Measurements from ENCODE around the gene PLCE1. TPM values are rescaled to one million over a fixed set of nuclear protein-coding genes. Genes with fewer than 3 reads are reported as not detected.

Gene PLCE1
- total and polyA plus RNA-seq, 2 of the 8 experiments (the other 6 are each of a cell fraction or from before 2014, with no cell fraction given), result 0.05 to 0.06 TPM

DNA sequence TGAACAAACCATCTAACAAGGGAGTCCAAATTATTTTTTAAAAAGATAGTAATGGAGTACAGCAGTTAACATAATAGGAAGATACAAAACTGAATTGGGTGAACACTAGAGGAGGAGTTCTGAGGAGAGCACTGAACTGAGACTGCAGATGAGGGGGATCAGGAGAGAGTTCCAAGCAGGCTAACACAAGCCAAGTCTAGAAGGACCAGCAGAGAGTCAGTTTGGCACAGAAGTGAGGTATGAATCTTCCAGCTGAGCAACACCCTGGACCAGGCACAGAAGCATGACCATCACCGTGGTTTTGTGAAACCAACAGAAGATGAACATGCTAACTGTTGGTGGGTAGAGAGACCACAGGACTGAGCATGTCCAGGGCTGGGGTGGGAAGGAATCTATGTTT is 30.8 kb upstream of the PLCE1 start:
- Histone ChIP-seq H3K27me3 (replicated peaks in 1 of 4; ENCODE audit: control insufficient read depth in 3 of 4, extremely low read depth in 1 of 4, insufficient read depth in 3 of 4, low read length in 3 of 4) (no peaks in the 10 kb centered on the region), H3K4me1 (replicated peaks in 1 of 4; ENCODE audit: control insufficient read depth in 3 of 4, insufficient read depth in 4 of 4, low read length in 3 of 4) (no peaks in the 10 kb centered on the region), H2BK20ac (ENCODE audit: low read length) (no peak overlapping the region), H3K36me3 (ENCODE audit: control insufficient read depth in 2 of 4, insufficient read depth in 4 of 4, low read length in 3 of 4) (no peaks in the 10 kb centered on the region), H3K79me2 (ENCODE audit: control insufficient read depth in 1 of 2, insufficient read depth in 2 of 2, low read length in 2 of 2) (no peaks in the 10 kb centered on the region), H3K4me3 (ENCODE audit: extremely low read depth in 1 of 4, insufficient read depth in 2 of 4, low read depth in 3 of 4, low read length in 4 of 4) (no peak overlapping the region), H4K5ac (ENCODE audit: insufficient read length, low read depth, low read length) (no peak overlapping the region), H4K20me1 (replicated peaks in 1 of 2; ENCODE audit: control insufficient read depth in 1 of 2, insufficient read depth in 2 of 2, low read length in 2 of 2) (no peaks in the 10 kb centered on the region), H3K79me1 (ENCODE audit: low read depth, low read length) (no peaks in the 10 kb centered on the region), H3K56ac (replicated peaks; ENCODE audit: insufficient read length, low read depth, low read length) (no peak overlapping the region), H3K23me2 (ENCODE audit: low read depth, low read length) (no peaks in the 10 kb centered on the region), H2BK5ac (ENCODE audit: low read depth, low read length) (no peak overlapping the region), H3K9me3 (ENCODE audit: insufficient read depth in 2 of 2, low read depth in 1 of 2, low read length in 1 of 2) (no peaks in the 10 kb centered on the region), H4K91ac (replicated peaks; ENCODE audit: insufficient read length, low read length) (no peak overlapping the region), H3K27ac (ENCODE audit: low read depth, low read length) (no peak overlapping the region), H3K4ac (replicated peaks; ENCODE audit: insufficient read length, low read depth, low read length) (no peak overlapping the region), H3K18ac (ENCODE audit: extremely low read depth, low read length) (no peak overlapping the region), H3K23ac (ENCODE audit: insufficient read length) (no peak overlapping the region), H3K14ac (ENCODE audit: insufficient read length) (no peak overlapping the region), H2AFZ (ENCODE audit: low read length) (no peak overlapping the region), H3K4me2 (ENCODE audit: insufficient read depth in 1 of 2, low read depth in 2 of 2, low read length in 2 of 2) (no peak overlapping the region), H4K8ac (ENCODE audit: extremely low read depth, insufficient read depth, low read length) (no peak overlapping the region), H2AK5ac (ENCODE audit: low read depth, low read length) (no peak overlapping the region), H2BK120ac (replicated peaks; ENCODE audit: low read depth, low read length) (no peak overlapping the region), H2BK12ac (ENCODE audit: low read depth, low read length) (no peak overlapping the region), H2BK15ac (ENCODE audit: low read length) (no peak overlapping the region), H3K9ac (replicated peaks in 1 of 4; ENCODE audit: extremely low read depth in 1 of 4, low read depth in 3 of 4, low read length in 3 of 4) (no peak overlapping the region)
- DNase-seq (ENCODE audit: low read depth in 1 of 2, low spot score in 2 of 2) (no peak), FAIRE-seq (no peak)
- CTCF ChIA-PET (ENCODE audit: partially characterized antibody), result interaction anchor here (1.0 to 1.9 kb wide), 2 partner anchors 39 to 165 kb away, joined by 3 to 5 read pairs; no protein-coding TSS in a partner anchor
- WGBS, 2 experiments (ENCODE audit: extremely low coverage in 1 of 2, insufficient coverage in 1 of 2, insufficient read length in 1 of 2, insufficient replicate concordance in 2 of 2, low coverage in 1 of 2, low lambda C conversion rate in 2 of 2, missing lambda C conversion rate in 1 of 2), result 100% methylated on average over 1 of the region's 1 CpG; no CpG with 5 or more reads in 1 of the 2 experiments
- POLR2A ChIA-PET (ENCODE audit: partially characterized antibody), result no interaction called here
- TF ChIP-seq POU5F1 (IDR thresholded peaks at IDR 0.05; ENCODE audit: low read depth, low read length) (no peak), HDAC6 (IDR thresholded peaks at IDR 0.05; ENCODE audit: low read depth, low read length) (no peak), RNF2 (IDR thresholded peaks at IDR 0.05; ENCODE audit: borderline replicate concordance, low read depth, low read length, missing control alignments, poor library complexity, severe bottlenecking) (no peak), POLR2A (IDR thresholded peaks at IDR 0.05; ENCODE audit: control extremely low read depth in 1 of 2, low read depth in 2 of 2, low read length in 2 of 2) (no peak), TAF1 (IDR thresholded peaks at IDR 0.05; ENCODE audit: low read depth, low read length) (no peak), KDM1A (IDR thresholded peaks at IDR 0.05; ENCODE audit: borderline replicate concordance, low read length) (no peak), FOSL1 (IDR thresholded peaks at IDR 0.05; ENCODE audit: insufficient read depth, low read depth, low read length) (no peak), SIX5 (IDR thresholded peaks at IDR 0.05; ENCODE audit: low read depth, low read length) (no peak), RBBP5 (IDR thresholded peaks at IDR 0.05; ENCODE audit: borderline replicate concordance, low read depth, low read length) (no peak), POLR2AphosphoS5 (IDR thresholded peaks at IDR 0.05; ENCODE audit: low read depth, low read length) (no peak), TBP (IDR thresholded peaks at IDR 0.05; ENCODE audit: low read depth, low read length) (no peak), EP300 (IDR thresholded peaks at IDR 0.05; ENCODE audit: borderline replicate concordance in 1 of 2, low read depth in 2 of 2, low read length in 2 of 2) (no peak), CREB1 (IDR thresholded peaks at IDR 0.05) (no peak), JUND (IDR thresholded peaks at IDR 0.05; ENCODE audit: low read length) (no peak), SAP30 (IDR thresholded peaks at IDR 0.05; ENCODE audit: insufficient read depth, insufficient replicate concordance, low read length) (no peak), CEBPB (IDR thresholded peaks at IDR 0.05; ENCODE audit: low read depth, low read length) (no peak)

All from H1 (cell line).